MM.1S (cell line): ENCODE measurements around the gene RALY.

Experiments
- EZH2 ChIP-seq: fragments of 300-600 bp; sonication (generic); optimal IDR thresholded peaks from 2 replicates; pipeline ENCODE3; 2017; ENCODE audit warnings: low read depth, mild to moderate bottlenecking, antibody characterized with exemption, low read length, mixed read lengths
- TF ChIP-seq, protein P1 (sequence below): fragments of 300-600 bp; sonication (generic); IDR thresholded peaks from 2 replicates; pipeline ENCODE4 v1.5.1; 2016; ENCODE audit warnings: antibody characterized with exemption, low read length, mixed read lengths

DNA sequence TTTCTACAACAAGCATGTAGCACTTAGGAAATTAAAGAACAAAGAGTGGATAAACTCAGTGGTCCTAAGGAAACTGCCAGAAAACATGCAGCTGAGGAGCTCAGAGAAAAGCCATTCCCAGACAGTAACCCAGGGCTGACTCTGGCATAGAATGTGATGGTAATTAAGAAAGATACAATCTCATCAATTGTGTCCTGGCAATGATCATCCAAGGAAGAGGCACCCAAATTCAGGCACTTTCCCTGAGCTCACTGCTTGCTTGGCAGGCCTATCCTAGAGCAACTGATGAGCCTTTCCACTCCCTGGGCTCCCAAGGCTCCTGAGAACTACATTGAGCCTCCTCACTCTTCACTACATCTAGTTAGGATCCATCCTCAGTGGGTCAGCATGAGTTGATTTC, 102.1 kb downstream of the RALY start:
- TF ChIP-seq EZH2, result no peak
- TF ChIP-seq, protein P1, sequence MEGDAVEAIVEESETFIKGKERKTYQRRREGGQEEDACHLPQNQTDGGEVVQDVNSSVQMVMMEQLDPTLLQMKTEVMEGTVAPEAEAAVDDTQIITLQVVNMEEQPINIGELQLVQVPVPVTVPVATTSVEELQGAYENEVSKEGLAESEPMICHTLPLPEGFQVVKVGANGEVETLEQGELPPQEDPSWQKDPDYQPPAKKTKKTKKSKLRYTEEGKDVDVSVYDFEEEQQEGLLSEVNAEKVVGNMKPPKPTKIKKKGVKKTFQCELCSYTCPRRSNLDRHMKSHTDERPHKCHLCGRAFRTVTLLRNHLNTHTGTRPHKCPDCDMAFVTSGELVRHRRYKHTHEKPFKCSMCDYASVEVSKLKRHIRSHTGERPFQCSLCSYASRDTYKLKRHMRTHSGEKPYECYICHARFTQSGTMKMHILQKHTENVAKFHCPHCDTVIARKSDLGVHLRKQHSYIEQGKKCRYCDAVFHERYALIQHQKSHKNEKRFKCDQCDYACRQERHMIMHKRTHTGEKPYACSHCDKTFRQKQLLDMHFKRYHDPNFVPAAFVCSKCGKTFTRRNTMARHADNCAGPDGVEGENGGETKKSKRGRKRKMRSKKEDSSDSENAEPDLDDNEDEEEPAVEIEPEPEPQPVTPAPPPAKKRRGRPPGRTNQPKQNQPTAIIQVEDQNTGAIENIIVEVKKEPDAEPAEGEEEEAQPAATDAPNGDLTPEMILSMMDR, result no peak
